GM21723 (cell line): ENCODE measurements around the gene HSPA4.
"Not testable (repeated sequence)": the region's sequence is repeated elsewhere in the genome, so short reads cannot be mapped to it uniquely, and the experiment has no call there.

Source experiments
- ATAC-seq: cut with Tn5 transposase; IDR thresholded peaks from one replicate; pipeline ENCODE4 v1.9.1; 2021; ENCODE audit warnings: mild to moderate bottlenecking, moderate library complexity; ENCODE audit not compliant: unreplicated experiment

The HSPA4 gene

DNA sequence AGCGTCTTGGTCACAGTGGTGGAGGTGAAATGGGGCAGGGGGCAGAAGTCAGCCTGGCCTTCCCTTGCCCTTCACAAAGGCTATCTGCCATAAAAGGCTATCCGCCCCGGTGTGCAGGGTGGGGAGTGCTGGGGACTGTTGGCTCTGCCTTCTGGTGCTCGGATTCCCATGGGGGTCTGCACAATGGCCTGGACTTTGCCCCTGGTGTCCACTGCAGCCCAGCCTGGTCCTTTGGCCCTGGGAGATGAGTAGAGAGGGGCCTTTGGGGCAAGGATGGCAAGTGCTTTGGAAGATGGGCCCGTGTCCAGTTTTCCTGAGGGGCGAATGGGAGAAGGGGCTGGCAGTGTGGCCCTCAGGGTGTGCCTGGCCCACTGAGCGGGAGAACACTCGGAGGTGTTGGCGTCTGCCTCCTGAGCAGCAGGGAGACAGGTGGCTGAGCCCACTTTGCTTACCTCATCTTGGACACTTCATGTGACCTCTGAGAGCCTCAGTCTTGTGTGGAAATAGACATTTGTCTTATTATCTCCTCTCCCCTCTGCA lies 69.9 kb downstream of the HSPA4 start:
- ATAC-seq = no peak

DNA sequence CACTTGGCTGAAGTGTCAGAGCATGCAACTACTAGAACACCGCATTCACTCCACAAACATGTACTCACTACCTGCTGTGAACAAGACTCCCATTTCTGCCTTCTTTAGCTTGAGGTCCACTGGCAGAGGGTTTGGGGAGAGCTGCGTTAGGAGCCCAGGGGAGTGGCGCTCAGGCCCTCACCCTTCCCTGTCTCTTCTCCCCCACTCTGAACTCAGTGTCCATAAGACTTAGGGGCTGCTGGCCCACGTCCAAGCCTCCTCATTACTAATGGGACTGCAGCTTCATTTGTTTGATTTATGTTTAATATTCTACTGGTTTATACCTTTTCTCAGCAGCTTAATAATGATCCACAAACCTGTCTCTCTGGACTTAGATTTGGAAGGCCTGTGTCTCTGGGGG lies 70.9 kb downstream of the HSPA4 start:
- no peak for ATAC-seq

DNA sequence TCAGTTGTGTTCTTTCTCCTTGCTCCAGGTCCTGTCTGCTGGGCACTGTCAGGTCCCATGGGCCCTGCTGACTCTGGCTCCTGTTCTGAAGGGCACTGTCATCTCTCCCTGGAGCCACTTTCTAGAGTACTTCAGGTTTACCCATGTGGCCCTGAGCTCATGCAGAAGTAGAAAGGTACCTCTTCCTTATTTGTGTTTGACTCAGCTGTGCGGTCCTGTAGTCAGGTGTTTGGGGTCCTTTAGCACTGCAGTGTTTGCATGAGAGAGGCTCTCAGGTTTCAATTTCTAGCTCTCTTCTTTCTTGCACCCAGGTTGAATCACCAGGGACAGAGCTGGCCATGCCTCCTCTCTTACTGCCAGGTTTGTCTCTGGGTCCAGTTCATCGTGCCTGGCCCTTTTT lies 71.5 kb downstream of the HSPA4 start:
- peak; percentile 49 for ATAC-seq

DNA sequence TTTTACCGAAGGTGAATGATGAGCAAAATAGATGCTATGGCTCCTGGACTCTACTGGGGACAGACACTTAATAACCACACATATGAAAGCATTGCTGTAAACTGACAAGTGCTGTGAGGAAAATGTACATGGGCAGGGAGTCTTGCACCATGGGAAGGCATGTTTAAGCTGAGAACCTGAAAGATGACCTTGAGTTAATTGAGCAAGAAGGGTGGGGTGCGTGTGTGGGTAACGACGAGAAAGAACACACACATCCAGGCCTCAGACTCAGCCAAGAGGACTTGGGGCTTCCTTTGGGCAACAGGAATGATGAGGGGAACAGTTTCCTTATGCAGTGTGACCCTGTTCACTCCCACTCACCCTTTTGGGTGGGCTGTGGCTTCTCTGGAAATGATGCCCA lies 73.1 kb downstream of the HSPA4 start:
- ATAC-seq = no peak

DNA sequence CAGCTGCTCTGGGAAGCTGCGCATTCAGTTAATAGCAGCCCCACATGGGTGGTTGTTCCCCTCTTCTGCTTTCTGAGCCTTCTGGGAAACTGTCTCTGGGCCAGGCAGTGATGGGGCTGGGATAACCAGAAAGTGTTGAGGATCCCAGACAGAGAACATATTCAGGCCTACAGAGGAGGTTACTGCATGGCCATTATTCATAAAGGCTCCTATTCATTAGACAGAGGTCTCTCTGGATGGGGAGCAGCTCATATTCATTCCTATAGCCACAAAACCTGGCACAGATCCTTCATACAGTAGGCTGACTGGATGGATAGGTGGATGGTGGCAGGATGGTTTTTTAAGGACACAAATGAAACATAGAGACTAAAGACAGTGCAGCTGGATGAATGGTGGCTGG lies 76.3 kb downstream of the HSPA4 start:
- no peak for ATAC-seq

DNA sequence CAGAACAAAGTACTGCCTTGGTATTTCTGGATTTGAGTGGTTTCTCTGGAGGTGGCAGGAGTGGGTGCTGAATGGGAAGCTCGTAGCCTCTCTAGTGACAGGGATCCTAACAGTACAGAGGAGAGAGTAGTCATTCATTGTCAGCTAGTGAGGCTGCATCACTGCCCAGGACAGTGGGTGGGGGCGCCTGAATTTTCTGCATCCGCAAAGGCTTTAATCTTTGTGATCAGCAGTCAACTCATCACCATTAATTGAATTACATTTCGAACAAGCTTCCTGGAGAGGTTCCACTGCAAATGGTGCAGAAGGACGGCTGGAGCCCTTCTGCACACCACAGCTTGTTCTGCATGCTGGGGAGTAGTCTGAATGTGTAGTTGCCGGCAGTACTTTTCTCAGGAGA lies 77.5 kb downstream of the HSPA4 start:
- no peak for ATAC-seq

DNA sequence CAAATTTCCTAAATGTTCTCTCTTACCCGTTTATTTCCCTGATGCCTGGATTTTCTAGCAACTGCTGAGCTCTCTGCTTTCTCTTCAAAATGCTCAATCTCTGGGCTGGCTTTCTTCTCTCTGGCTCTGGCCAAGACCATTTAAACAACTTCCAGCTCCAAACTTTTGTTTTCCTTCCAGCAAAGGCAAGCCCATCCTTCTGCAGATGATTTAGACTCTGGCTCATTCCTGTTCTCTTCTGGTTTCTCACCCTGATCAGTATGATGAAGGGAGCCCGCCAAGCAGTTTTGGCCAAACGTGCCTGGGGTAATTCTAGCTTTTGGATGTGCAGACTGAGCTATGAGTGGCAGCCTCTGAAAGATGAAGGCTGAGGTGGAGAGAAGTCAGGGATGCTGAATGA lies 78.1 kb downstream of the HSPA4 start:
- no peak for ATAC-seq

DNA sequence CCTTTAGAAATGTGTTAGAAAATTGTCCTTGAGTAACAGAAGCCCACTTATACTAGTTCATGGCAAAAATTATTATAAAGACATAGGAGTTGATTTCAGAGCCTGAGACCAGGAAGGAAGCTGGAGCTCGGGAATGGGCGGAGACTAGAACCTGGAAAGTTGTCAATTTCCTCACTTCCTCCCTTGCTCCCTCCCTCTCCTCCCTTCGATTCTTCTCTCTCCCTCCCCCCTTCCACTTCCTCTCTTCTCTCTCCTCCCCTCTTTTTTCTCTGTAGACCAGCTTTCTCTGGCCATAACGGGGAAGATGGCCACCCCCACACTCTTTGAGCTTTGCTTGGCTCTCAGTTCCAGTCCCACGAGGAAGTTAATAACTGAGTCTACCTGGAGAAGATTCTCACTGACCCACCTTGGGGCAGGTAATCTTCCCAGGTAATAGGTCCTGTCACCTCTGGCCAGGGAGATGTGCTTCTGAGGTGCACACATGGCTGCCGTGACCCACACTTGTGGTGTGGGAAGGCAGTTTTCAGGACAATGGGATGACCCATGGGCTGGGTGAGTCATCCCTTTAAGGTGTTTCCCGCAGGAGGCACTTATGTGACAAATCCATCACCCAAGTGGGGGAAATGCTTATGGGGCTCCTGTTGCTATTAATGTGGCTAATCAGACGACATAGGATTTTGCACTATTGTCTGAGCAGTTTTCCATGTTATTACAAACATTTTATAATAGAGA lies 78.7 kb downstream of the HSPA4 start:
- ATAC-seq = no peak

DNA sequence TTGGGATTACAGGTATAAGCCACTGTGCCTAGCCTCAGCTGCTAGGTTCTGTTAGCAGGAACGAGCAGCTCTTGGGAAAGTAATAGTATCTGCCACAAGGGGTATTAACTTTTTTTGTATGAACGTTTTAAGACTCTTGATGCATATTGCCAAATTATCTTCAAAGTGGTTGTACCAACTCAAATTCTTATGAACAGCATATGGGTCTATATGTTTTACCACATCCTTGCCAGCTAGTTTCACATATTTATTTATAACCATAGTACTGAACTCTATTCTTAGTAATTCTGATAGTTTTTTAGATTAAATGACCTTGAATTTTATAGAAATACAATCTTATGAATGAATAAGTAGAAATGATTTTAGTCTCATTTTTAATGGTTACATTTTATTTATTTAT lies 80.9 kb downstream of the HSPA4 start:
- no peak for ATAC-seq

DNA sequence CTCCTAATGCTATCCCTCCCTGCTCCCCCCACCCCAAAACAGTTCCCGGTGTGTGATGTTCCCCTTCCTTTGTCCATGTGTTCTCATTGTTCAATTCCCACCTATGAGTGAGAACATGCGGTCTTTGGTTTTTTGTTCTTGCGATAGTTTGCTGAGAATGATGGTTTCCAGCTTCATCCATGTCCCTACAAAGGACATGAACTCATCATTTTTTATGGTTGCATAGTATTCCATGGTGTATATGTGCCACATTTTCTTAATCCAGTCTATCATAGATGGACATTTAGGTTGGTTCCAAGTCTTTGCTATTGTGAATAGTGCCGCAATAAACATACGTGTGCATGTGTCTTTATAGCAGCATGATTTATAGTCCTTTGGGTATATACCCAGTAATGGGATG lies 81.4 kb downstream of the HSPA4 start:
- ATAC-seq = not testable (repeated sequence)

DNA sequence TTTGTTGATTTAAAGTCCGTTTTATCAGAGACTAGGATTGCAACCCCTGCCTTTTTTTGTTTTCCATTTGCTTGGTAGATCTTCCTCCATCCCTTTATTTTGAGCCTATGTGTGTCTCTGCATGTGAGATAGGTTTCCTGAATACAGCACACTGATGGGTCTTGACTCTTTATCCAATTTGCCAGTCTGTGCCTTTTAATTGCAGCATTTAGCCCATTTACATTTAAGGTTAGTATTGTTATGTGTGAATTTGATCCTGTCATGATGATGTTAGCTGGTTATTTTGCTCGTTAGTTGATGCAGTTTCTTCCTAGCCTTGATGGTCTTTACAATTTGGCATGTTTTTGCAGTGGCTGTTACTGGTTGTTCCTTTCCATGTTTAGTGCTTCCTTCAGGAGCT lies 85.1 kb downstream of the HSPA4 start:
- not testable (repeated sequence) for ATAC-seq

DNA sequence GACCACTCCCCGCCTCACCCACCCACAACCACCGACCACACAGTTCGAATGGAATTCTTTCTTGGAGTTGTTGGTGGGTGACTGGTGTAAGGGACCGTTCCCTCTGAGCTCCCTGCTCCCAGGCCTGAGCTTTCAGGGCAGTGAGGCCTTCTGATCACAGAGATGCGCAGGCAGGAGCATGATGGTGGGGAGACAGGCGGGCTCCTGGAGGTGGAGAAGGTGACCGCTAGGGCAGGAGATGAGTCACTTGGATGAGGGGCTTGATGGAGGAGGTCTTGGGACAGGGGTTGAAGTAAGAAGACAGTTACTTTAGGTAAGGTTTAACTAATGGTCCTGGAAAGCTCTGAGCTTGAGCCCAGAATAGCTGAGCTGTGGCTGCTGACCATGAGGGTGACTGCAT lies 88.5 kb downstream of the HSPA4 start:
- no peak for ATAC-seq

DNA sequence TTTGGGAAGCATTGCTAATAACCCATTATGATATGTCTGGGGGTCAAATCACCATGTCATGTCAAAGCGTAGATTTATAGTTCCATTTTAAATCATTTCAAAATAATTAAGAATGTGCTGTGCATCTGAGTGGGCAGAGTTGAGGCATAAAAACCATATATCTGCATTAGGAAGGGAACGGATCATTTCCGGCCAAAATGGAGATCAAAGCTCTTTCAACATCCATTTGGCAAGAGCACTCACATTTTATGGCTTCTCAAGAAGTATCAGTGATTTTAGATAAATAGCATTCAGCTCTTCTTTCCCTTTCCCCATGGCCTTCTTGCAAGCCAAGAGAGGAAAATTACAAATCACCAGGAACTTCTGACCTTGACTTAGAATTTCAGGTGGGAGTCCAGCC lies 89.9 kb downstream of the HSPA4 start:
- no peak for ATAC-seq

DNA sequence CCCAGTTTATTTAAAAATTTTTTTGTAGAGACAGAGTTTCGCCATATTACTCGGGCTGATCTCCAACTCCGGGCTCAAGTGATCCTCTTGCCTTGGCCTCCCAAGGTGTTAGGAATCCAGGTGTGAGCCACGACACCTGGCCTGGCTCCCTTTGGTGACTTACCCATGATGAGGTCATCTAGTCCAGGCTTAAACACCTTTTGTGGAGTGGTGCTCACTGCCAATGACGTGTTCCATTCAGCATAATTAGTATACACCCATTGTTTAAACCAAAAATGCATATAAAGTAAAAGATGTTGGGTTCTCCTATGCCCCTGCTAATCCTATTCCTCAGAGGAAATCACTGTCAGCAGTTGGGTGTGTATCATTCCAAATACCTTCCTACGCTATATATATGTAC lies 91.0 kb downstream of the HSPA4 start:
- ATAC-seq = no peak

DNA sequence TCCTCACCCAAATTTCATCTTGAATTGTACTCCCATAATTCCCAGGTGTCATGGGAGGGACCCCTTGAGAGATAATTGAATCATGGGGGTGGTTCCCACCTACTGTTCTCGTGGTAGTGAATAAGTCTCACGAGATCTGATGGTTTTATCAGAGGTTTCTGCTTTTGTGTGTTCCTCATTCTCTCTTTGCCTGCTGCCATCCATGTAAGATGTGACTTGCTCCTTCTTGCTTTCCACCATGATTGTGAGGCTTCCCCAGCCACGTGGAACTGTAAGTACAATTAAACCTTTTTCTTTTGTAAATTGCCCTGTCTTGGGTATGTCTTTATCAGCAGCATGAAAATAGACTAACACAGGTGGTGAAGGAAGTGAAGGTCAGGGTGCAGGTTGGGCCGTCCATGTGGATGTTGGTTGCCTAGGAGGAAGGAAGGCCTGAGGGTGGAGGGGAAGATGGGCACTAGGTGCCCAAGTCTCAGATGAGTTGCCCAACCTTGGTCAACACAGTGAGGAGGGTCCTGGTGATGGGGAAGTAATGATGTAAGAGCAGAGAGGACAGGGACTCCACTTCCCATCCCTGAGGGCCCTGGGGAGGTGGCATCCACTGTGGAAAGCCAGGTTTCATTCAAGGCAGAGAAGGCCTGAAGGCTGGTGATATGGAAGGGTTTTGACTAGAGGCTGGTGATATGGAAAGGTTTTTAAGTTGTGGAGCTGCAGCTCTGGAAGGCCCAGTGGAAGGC lies 92.6 kb downstream of the HSPA4 start:
- ATAC-seq = no peak

DNA sequence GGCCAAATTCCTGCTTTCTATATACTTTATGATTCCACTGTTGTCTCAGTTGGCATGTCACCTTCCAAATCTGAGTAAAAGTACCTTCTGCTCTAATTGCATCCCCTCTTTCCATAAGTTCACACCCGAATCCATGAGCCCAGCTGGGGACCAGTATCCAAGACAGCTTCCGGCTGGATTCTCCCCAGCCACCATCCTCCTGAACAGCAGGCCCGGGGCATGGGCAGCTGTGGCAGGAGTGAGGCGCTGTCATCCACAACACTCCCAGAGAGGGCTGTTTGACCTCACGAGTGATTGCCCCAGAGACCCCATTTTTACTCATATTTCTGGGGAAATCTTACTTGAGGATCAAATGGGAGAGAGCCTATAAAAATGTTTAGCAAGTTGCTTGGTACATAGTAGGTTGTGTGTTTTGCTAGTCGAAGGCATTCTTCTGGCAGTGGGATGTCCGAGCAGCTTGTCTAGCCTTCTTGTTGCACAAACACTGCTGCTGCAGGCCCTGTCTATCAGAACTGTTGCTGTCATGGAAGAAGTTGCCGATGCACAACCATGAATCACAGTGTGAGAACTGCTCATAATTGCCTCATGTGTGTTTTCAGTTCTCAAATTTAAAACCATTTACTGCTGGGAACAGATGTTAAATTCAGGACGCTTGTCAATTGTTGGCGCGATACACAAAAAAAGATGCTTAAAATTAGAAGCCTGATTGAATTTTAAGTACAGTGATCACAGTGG lies 93.8 kb downstream of the HSPA4 start:
- no peak for ATAC-seq

DNA sequence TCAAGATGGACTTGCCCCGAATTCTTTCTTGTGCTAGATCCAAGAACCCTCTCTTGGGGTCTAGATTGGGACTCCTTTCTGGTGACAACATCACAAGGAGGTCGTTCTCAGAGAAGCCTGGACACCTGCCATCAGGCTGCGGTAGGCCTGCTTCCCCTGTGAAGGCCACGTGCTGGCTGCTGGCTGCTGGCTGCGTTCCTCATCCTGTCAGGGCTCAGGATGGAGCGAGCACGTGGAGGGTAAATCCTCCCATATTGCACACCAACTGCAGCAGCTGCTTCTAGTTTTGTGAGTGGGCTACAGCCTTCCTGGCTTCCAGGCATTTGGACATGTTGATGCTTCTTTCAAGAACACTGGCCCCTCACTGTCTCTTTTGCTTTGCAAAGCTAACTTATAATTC lies 95.6 kb downstream of the HSPA4 start:
- no peak for ATAC-seq

DNA sequence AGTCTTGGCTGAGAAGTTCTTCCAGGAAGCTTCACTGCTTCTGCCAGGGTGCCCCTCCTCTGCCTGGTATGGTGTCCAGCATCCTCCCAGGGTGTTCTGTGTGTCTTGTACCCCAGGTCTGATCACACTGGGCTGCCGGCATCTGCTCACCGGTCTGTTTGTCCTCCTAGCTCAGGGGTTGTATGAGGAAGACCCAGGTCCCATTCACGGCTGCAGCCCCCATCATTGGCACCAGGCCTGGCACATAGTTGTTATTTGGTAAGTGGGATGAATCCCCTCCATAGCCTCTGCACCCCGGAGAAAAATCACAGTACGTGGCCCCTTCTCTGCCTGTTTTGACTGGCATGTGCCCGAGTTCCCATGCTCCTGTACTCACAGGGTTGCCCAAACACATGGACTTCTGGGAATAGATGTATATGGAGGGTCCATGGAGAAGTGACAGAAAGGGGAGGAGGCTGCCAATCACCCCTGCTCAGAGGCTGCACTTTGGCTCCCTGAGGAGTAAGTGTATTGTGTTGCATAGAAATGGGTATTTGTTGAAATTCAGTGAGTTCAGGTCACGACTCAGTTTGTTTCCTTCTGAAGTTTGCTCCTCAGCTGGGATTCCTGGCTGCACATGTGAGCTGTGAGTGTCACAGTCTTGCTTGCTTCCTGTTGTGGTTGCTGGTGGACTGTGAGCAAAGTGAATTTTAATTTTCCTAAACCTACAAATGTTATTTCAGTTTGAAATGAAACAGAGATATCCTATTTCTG lies 96.2 kb downstream of the HSPA4 start:
- ATAC-seq = no peak

DNA sequence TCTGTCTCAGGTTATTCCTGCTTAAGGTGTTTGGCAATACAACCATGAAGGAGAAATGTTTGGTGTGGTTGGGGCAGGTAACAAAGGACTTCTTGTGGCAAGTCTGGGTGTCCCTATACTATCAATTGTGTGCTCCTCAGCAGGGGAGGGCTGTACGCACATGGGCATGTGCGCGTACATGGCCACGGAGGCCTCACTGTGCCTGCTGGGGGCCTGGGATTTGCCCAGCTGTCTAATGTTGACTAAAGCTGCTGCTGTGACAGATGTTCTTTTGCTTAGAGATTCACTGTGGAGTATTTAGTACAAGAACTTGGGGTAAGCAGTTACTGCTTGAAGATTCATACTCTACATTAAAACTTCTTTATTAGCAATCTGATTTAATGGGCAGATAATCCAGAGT lies 97.5 kb downstream of the HSPA4 start:
- ATAC-seq = no peak

DNA sequence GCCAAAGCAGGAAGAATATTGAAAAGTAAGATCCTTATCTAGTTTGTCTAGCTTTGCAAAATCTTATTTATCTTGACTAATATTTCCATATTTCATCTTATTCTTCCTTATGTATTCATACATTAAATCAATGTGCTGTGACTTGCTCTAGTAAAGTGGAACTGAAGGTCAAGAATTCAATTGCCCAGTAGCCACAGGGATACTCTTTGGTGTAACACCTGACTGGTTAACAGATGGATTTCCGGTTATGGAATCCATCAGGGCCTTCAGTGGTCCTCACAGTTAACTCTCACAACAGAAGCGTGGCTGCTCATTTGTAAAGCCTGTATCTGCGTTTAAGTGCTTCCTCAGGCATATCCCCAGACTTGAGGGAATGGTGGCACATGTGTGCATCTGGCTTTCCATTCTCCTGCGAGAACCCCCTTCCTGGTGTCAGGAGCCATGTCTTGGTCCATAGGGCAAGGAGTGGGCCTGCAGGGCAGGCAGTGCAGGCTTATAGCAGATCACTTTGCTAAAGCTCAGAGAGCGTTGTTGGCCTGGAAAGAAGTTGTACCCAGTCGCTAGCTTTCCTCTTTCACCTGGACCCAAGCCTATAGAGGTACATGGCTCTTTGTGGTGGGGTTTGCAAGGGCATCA lies 99.2 kb downstream of the HSPA4 start:
- no peak for ATAC-seq
